HepG2 (cell line): ENCODE data around the gene ACTG2. TPM values are rescaled to one million over a fixed set of nuclear protein-coding genes. Genes with fewer than 3 reads are reported as not detected.

Source experiments
- CEBPG ChIP-seq: IDR thresholded peaks from 2 replicates; pipeline ENCODE4 v1.6.1; 2016
- EZH2 ChIP-seq: conservative IDR thresholded peaks from 2 replicates; pipeline ENCODE4 v1.6.1; 2012; ENCODE audit warnings: mild to moderate bottlenecking, low read depth, low read length, moderate library complexity
- JUNB ChIP-seq: sonication (generic); formaldehyde crosslinking; IDR thresholded peaks from 2 replicates; pipeline ENCODE4 v1.8.0; 2022; ENCODE audit warnings: missing genetic modification reagents, mild to moderate bottlenecking, borderline replicate concordance
- LCORL ChIP-seq, 2 experiments: fragments of 450-650 bp in 1 of 2; sonication (generic) in 1 of 2; formaldehyde crosslinking in 1 of 2; IDR thresholded peaks; 2 replicates each; pipeline versions ENCODE4 v1.5.0 to v1.6.1; 2017 to 2020; ENCODE audit warnings: antibody characterized with exemption in 1 of 2, missing genetic modification reagents in 1 of 2
- MED13 ChIP-seq: sonication (generic); formaldehyde crosslinking; IDR thresholded peaks from 2 replicates; pipeline ENCODE4 v1.5.0; 2020; ENCODE audit warnings: missing genetic modification reagents
- MXD4 ChIP-seq: IDR thresholded peaks from 2 replicates; pipeline ENCODE4 v1.6.1; 2016; ENCODE audit warnings: mild to moderate bottlenecking, missing biosample characterization, missing genetic modification reagents
- MXI1 ChIP-seq: IDR thresholded peaks from 3 replicates; pipeline ENCODE4 v1.6.1; 2012; ENCODE audit warnings: low read depth, low read length, inconsistent platforms, borderline replicate concordance
- PHB2 ChIP-seq: fragments of 450-650 bp; IDR thresholded peaks from 2 replicates; pipeline ENCODE4 v1.6.1; 2018; ENCODE audit not compliant: partially characterized antibody
- PTBP1 ChIP-seq: fragments of 200-400 bp; formaldehyde crosslinking; IDR thresholded peaks from 2 replicates; pipeline ENCODE4 v1.6.1; 2018; ENCODE audit warnings: low read length, low read depth; ENCODE audit not compliant: poor library complexity, severe bottlenecking
- SIN3A ChIP-seq: IDR thresholded peaks from 2 replicates; pipeline ENCODE4 v1.6.1; 2011; ENCODE audit warnings: low read depth, mild to moderate bottlenecking, control low read depth, low read length, borderline replicate concordance
- SKI ChIP-seq: fragments of 450-650 bp; IDR thresholded peaks from one replicate; pipeline ENCODE4 v1.6.1; 2018; ENCODE audit warnings: mild to moderate bottlenecking; ENCODE audit not compliant: partially characterized antibody
- SNAI1 ChIP-seq: sonication (generic); formaldehyde crosslinking; IDR thresholded peaks from 2 replicates; pipeline ENCODE4 v1.5.0; 2020; ENCODE audit warnings: mild to moderate bottlenecking, missing genetic modification reagents, borderline replicate concordance
- SP5 ChIP-seq: IDR thresholded peaks from 2 replicates; pipeline ENCODE4 v1.6.1; 2016; ENCODE audit warnings: low read depth, borderline replicate concordance
- TBP ChIP-seq: sonication (generic); formaldehyde crosslinking; IDR thresholded peaks from 2 replicates; pipeline ENCODE4 v1.5.0; 2020; ENCODE audit warnings: missing genetic modification reagents
- TRIM24 ChIP-seq: sonication (generic); formaldehyde crosslinking; IDR thresholded peaks from 2 replicates; pipeline ENCODE4 v1.8.0; 2022; ENCODE audit warnings: mild to moderate bottlenecking, missing genetic modification reagents
- ZKSCAN8 ChIP-seq: IDR thresholded peaks from 2 replicates; pipeline ENCODE4 v1.6.1; 2016; ENCODE audit warnings: borderline replicate concordance, missing genetic modification reagents, missing compliant biosample characterization
- ZNF124 ChIP-seq: sonication (generic); formaldehyde crosslinking; IDR thresholded peaks from 2 replicates; pipeline ENCODE4 v1.4.0; 2020; ENCODE audit warnings: missing genetic modification reagents
- ZNF234 ChIP-seq: sonication (generic); formaldehyde crosslinking; conservative IDR thresholded peaks from 2 replicates; pipeline ENCODE4 v1.5.1; 2020; ENCODE audit warnings: mild to moderate bottlenecking, missing genetic modification reagents
- ZNF30 ChIP-seq: sonication (generic); formaldehyde crosslinking; IDR thresholded peaks from 2 replicates; pipeline ENCODE4 v1.5.0; 2020; ENCODE audit warnings: mild to moderate bottlenecking, missing genetic modification reagents
- ZNF34 ChIP-seq: sonication (generic); formaldehyde crosslinking; IDR thresholded peaks from 2 replicates; pipeline ENCODE4 v1.4.0; 2020; ENCODE audit warnings: mild to moderate bottlenecking, missing genetic modification reagents, borderline replicate concordance
- ZNF672 ChIP-seq: sonication (generic); formaldehyde crosslinking; IDR thresholded peaks from 2 replicates; pipeline ENCODE4 v1.8.1; 2022; ENCODE audit warnings: missing genetic modification reagents
- ZNF777 ChIP-seq: sonication (generic); formaldehyde crosslinking; IDR thresholded peaks from 2 replicates; pipeline ENCODE4 v1.4.0; 2020; ENCODE audit warnings: missing genetic modification reagents
- polyA plus RNA-seq, 8 experiments: library from polyadenylated mRNA; depleted of rRNA in 3 of 8; stranded (reverse) in 7 of 8; unstranded in 1 of 8; fragments of >200 nt; fragmentation: Illumina TruSeq in 4 of 8; extraction: Trizol in 4 of 8; gene quantifications; 2 replicates each; pipeline versions ENCODE4 v1.2.1 to v1.2.3, GENCODE V29; 2011 to 2016; ENCODE audit warnings: low read depth in 4 of 8, missing spikeins in 1 of 8, mixed read lengths in 1 of 8; ENCODE audit not compliant: insufficient read depth in 1 of 8
- total RNA-seq, 5 experiments: library from RNA; depleted of rRNA; stranded (reverse); fragments of >200 nt; fragmentation: Illumina TruSeq; extraction: Trizol; gene quantifications; 2 replicates each; pipeline ENCODE4 v1.2.3, GENCODE V29; 2016; ENCODE audit warnings: low read depth in 1 of 5
- TF ChIP-seq, protein P1 (sequence below): sonication (generic); formaldehyde crosslinking; IDR thresholded peaks from 2 replicates; pipeline ENCODE4 v1.4.0; 2020; ENCODE audit warnings: missing genetic modification reagents
- TF ChIP-seq, protein P2 (sequence below): sonication (generic); IDR thresholded peaks from 2 replicates; pipeline ENCODE4 v1.6.1; 2016; ENCODE audit warnings: low read depth, borderline replicate concordance
- TF ChIP-seq, protein P3 (sequence below): sonication (generic); formaldehyde crosslinking; IDR thresholded peaks from 2 replicates; pipeline ENCODE4 v1.9.0; 2021; ENCODE audit warnings: missing genetic modification reagents, mild to moderate bottlenecking, borderline replicate concordance
- TF ChIP-seq, protein P4 (sequence below): sonication (generic); formaldehyde crosslinking; IDR thresholded peaks from 2 replicates; pipeline ENCODE4 v1.4.0; 2020; ENCODE audit warnings: mild to moderate bottlenecking, missing genetic modification reagents
- TF ChIP-seq, protein P5 (sequence below): sonication (generic); formaldehyde crosslinking; IDR thresholded peaks from 2 replicates; pipeline ENCODE4 v1.8.1; 2022; ENCODE audit warnings: mild to moderate bottlenecking, missing genetic modification reagents

ACTG2 gene
- total and polyA plus RNA-seq, 2 of the 13 experiments (the other 11 are each of a cell fraction or from before 2014, with no cell fraction given) = 0.13 TPM; not detected in 1

DNA sequence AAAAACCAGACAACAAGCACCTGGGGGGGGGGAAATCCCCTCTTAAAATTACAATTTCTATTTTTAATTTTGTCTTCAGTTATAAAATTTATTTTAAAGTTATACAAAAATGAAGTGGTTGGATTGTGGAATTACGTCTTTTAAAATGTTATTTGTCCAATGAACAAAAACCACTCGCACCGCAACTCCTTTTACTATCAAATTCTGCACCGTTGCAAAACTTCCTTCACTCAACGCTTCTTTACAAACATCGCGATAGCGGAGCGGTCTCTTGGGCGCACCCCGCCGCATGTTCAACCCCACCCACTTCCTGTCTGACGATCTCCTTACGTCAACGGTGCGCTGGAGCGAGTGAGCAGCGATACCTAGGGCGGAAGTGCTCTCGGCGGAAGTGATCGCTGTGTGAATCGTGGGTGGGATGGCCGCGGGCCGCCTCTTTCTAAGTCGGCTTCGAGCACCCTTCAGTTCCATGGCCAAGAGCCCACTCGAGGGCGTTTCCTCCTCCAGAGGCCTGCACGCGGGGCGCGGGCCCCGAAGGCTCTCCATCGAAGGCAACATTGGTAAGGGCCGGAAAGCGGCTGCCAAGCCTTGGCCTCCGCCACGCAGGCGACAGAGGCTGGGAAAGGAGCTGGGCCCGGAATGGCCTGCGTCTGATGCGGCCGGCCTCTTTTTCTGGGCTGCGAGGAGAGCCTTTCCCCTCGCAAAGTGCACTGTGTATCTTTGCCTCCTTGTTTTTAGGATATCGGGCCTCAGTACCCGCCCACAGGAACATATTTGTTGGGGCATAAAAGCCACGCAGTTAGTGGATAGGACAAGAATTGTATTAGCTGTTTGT, 33.9 kb downstream of the ACTG2 start, which contains the start of gene DGUOK (continued):
- TF ChIP-seq EZH2 (no peak), ZNF34 (CRISPR knock-in tag) (peak; percentile 63; the same call in 1 of the 2 replicates), CEBPG (CRISPR knock-in tag) (peak; percentile 87), ZKSCAN8 (CRISPR knock-in tag) (peak; percentile 79; the same call in 1 of the 2 replicates), SKI (peak; percentile 47), ZNF672 (CRISPR knock-in tag) (no peak), MED13 (CRISPR knock-in tag) (peak; percentile 61; the same call in 1 of the 2 replicates), PHB2 (no peak), SIN3A (peak; percentile 90; the same call in 1 of the 2 replicates), ZNF234 (no peak), ZNF124 (CRISPR knock-in tag) (peak; percentile 90), SNAI1 (CRISPR knock-in tag) (no peak; the same call in 1 of the 2 replicates), JUNB (CRISPR knock-in tag) (peak; percentile 34; the same call in 1 of the 2 replicates), TRIM24 (CRISPR knock-in tag) (no peak), ZNF30 (CRISPR knock-in tag) (peak; percentile 89), MXD4 (peak; percentile 67; the same call in 1 of the 2 replicates), LCORL (IDR thresholded peaks at IDR 0.05) (peak; percentile 72), LCORL (CRISPR knock-in tag; IDR thresholded peaks at IDR 0.05) (peak; percentile 83), MXI1 (peak; percentile 85; the same call in 2 of the 3 replicates), TBP (CRISPR knock-in tag) (no peak), SP5 (CRISPR knock-in tag) (peak; percentile 89), PTBP1 (peak; percentile 96), ZNF777 (peak; percentile 72; the same call in 1 of the 2 replicates)
- TF ChIP-seq, protein P1, sequence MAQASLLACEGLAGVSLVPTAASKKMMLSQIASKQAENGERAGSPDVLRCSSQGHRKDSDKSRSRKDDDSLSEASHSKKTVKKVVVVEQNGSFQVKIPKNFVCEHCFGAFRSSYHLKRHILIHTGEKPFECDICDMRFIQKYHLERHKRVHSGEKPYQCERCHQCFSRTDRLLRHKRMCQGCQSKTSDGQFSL = peak; percentile 70; the same call in 1 of the 2 replicates
- TF ChIP-seq, protein P2, sequence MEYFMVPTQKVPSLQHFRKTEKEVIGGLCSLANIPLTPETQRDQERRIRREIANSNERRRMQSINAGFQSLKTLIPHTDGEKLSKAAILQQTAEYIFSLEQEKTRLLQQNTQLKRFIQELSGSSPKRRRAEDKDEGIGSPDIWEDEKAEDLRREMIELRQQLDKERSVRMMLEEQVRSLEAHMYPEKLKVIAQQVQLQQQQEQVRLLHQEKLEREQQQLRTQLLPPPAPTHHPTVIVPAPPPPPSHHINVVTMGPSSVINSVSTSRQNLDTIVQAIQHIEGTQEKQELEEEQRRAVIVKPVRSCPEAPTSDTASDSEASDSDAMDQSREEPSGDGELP = peak; percentile 24; the same call in 1 of the 2 replicates
- TF ChIP-seq, protein P3, sequence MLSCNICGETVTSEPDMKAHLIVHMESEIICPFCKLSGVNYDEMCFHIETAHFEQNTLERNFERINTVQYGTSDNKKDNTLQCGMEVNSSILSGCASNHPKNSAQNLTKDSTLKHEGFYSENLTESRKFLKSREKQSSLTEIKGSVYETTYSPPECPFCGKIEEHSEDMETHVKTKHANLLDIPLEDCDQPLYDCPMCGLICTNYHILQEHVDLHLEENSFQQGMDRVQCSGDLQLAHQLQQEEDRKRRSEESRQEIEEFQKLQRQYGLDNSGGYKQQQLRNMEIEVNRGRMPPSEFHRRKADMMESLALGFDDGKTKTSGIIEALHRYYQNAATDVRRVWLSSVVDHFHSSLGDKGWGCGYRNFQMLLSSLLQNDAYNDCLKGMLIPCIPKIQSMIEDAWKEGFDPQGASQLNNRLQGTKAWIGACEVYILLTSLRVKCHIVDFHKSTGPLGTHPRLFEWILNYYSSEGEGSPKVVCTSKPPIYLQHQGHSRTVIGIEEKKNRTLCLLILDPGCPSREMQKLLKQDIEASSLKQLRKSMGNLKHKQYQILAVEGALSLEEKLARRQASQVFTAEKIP (CRISPR knock-in tag) = no peak
- TF ChIP-seq, protein P4, sequence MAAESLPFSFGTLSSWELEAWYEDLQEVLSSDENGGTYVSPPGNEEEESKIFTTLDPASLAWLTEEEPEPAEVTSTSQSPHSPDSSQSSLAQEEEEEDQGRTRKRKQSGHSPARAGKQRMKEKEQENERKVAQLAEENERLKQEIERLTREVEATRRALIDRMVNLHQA (CRISPR knock-in tag) = no peak
- TF ChIP-seq, protein P5, sequence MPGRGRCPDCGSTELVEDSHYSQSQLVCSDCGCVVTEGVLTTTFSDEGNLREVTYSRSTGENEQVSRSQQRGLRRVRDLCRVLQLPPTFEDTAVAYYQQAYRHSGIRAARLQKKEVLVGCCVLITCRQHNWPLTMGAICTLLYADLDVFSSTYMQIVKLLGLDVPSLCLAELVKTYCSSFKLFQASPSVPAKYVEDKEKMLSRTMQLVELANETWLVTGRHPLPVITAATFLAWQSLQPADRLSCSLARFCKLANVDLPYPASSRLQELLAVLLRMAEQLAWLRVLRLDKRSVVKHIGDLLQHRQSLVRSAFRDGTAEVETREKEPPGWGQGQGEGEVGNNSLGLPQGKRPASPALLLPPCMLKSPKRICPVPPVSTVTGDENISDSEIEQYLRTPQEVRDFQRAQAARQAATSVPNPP (CRISPR knock-in tag) = peak; percentile 93
